Measurements from ENCODE around the gene MED15.

DNA sequence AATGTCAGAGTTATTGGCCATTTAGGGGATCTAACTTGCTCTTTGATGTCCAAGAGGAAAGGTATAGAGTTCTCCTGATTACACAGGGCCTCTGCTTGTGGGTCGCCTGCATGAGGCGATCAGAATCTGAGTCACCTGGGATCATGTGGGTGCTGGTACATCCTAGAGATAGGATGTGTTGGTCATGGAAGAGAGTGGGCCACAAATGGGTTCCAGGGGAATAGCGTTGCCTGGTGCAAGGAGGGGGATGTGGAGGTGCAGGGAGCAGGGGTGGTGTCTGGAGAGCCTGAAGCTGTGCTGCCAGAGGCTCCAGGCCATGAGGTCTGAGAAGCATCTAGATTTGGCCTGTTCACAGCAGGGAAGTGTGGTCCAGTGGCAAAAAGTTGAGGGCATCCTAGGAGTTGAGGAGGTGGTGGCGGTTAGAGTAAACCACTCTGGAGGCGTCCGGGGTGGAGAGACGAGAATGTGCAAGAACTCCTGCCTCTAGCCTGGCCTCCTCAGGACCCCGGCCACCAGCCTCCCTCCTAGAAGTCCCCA is 92.8 kb downstream of the MED15 start:
- no peak for TF ChIP-seq POLR2AphosphoS5 (IDR thresholded peaks at IDR 0.05)
- TF ChIP-seq, protein P1, sequence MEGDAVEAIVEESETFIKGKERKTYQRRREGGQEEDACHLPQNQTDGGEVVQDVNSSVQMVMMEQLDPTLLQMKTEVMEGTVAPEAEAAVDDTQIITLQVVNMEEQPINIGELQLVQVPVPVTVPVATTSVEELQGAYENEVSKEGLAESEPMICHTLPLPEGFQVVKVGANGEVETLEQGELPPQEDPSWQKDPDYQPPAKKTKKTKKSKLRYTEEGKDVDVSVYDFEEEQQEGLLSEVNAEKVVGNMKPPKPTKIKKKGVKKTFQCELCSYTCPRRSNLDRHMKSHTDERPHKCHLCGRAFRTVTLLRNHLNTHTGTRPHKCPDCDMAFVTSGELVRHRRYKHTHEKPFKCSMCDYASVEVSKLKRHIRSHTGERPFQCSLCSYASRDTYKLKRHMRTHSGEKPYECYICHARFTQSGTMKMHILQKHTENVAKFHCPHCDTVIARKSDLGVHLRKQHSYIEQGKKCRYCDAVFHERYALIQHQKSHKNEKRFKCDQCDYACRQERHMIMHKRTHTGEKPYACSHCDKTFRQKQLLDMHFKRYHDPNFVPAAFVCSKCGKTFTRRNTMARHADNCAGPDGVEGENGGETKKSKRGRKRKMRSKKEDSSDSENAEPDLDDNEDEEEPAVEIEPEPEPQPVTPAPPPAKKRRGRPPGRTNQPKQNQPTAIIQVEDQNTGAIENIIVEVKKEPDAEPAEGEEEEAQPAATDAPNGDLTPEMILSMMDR (IDR thresholded peaks at IDR 0.05): no peak

Data from sigmoid colon (tissue), 4 donors.